Spleen (tissue), 11 donors: ENCODE measurements around the gene SLIT3. TPM values are rescaled to one million over a fixed set of nuclear protein-coding genes. Genes with fewer than 3 reads are reported as not detected.

Source experiments
- DNase-seq: peaks from one replicate; pipeline ENCODE4 v3.0.0-alpha.2; 2020
- H3K27ac ChIP-seq, 8 donors: fragments of 200-600 bp; sonication (generic) in 7 of 8; 1 replicate in 4 of 8; 2 replicates in 4 of 8; pipeline versions ENCODE4 v1.5.0 to v1.8.0; 2016 to 2021; ENCODE audit warnings: inconsistent platforms in 4 of 8, mild to moderate bottlenecking in 4 of 8, moderate library complexity in 1 of 8
- H3K27me3 ChIP-seq, 7 donors: fragments of 200-600 bp; sonication (generic) in 6 of 7; replicated peaks in 1 of 7; 1 replicate in 4 of 7; 2 replicates in 3 of 7; pipeline versions ENCODE4 v1.5.0 to v1.8.0; 2016 to 2021; ENCODE audit warnings: inconsistent platforms in 3 of 7, mild to moderate bottlenecking in 1 of 7
- H3K36me3 ChIP-seq, 6 donors: fragments of 200-600 bp; sonication (generic) in 5 of 6; 1 replicate in 4 of 6; 2 replicates in 2 of 6; pipeline versions ENCODE4 v1.5.0 to v1.8.0; 2016 to 2021; ENCODE audit warnings: inconsistent platforms in 2 of 6
- H3K4me1 ChIP-seq, 6 donors: fragments of 200-600 bp; sonication (generic) in 5 of 6; 1 replicate in 3 of 6; 2 replicates in 3 of 6; pipeline versions ENCODE4 v1.5.0 to v1.8.0; 2016 to 2021; ENCODE audit warnings: inconsistent platforms in 3 of 6
- H3K4me3 ChIP-seq, 8 donors: fragments of 200-600 bp; sonication (generic) in 7 of 8; 1 replicate in 4 of 8; 2 replicates in 4 of 8; pipeline versions ENCODE4 v1.5.0 to v1.8.0; 2016 to 2021; ENCODE audit warnings: inconsistent platforms in 4 of 8, mild to moderate bottlenecking in 4 of 8, moderate library complexity in 2 of 8
- H3K9me3 ChIP-seq, 8 donors: fragments of 200-600 bp; sonication (generic) in 7 of 8; 1 replicate in 4 of 8; 2 replicates in 4 of 8; pipeline versions ENCODE4 v1.5.0 to v1.8.0; 2016 to 2021; ENCODE audit warnings: inconsistent platforms in 4 of 8
- CTCF ChIP-seq, 11 experiments: fragments of 200-600 bp in 7 of 11; fragments of 450-650 bp in 4 of 11; sonication (generic) in 4 of 11; IDR thresholded peaks in 8 of 11; conservative IDR thresholded peaks in 3 of 11; 1 replicate in 7 of 11; 2 replicates in 4 of 11; pipeline versions ENCODE4 v1.4.0 to v1.8.0; 2016 to 2021; ENCODE audit warnings: antibody characterized with exemption in 11 of 11, inconsistent platforms in 4 of 11, mild to moderate bottlenecking in 1 of 11
- POLR2A ChIP-seq, 3 donors: fragments of 450-650 bp; IDR thresholded peaks; one replicate each; pipeline ENCODE4 v1.5.1; 2017; ENCODE audit warnings: antibody characterized with exemption in 3 of 3, mild to moderate bottlenecking in 1 of 3
- POLR2AphosphoS5 ChIP-seq, 3 donors: sonication (generic); formaldehyde crosslinking; IDR thresholded peaks; one replicate each; pipeline ENCODE4 v1.5.1; 2017; ENCODE audit warnings: antibody characterized with exemption in 3 of 3
- WGBS, 5 donors: extraction: QIAGEN DNeasy Blood & Tissue Kit in 3 of 5; methylation state at CpG; one replicate each; pipeline versions ENCODE4 v1.1.5 to v1.1.7; 2013 to 2018; 5-methylcytosine and 5-hydroxymethylcytosine counted together
- intact Hi-C: fragments of 100-400 bp; cut with DNase I; formaldehyde crosslinking; loops from one replicate; pipeline ENCODE4 v1.15.0; 2023; ENCODE audit warnings: low total_unique reads
- polyA plus RNA-seq, 3 donors: library from polyadenylated mRNA; stranded (reverse); fragments of 200-250 nt; gene quantifications; one replicate each; pipeline ENCODE4 v1.2.1, GENCODE V29; 2013
- total RNA-seq, 7 donors: library from RNA; depleted of rRNA in 3 of 7; stranded (reverse); fragments of >200 nt in 3 of 7; fragmentation: NEBNext Ultra II Directional in 4 of 7; extraction: Animal tissue kit (Norgen Biotek cat#: 25700) in 4 of 7; gene quantifications; one replicate each; pipeline versions ENCODE4 v1.1.0 to v1.2.1, GENCODE V29; 2016 to 2021
- donor health status: healthy with polysubstance abuse.
- donor health status: DM: no; HTN: no; CAD: no; lungs with moderate emphysema.
- donor health status: DM: no; HTN: no; CAD: no.
- donor health status: Bipolar disorder and iron deficiency.
- donor health status: healthy.
- donor health status: DM: no; HTN: no; CAD: no.
- donor health status: DM: yes; HTN: yes; CAD: no.

SLIT3 gene
- total and polyA plus RNA-seq, 10 donors, result 0.33 to 54.0 (median 13.2) TPM

DNA sequence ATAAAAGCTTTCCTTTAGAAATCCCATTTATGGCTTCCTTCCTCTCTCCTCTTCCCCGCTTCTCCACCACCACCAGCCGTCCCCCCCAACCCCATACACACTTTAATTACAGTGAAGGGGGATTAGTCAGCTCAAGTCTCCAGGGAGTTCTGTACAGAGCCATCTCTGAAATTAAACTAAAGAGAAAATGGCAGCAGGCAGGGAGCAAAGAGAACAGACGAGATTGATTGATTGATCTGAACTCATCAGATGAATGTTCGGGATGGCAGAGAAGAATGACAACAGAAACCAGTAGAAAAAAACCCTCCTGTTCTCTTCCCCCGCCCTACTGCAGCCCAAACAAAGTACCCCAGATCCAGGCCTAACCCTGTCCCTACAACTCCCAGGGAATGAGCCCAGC, 480.1 kb downstream of the SLIT3 start:
- Histone ChIP-seq H3K36me3 (no peaks in the 10 kb centered on the region), H3K27me3 (peaks cover 0 to 5% (median 0%) of the 10 kb centered on the region in 7 donors), H3K4me3 (no peak overlapping the region), H3K9me3 (no peaks in the 10 kb centered on the region), H3K4me1 (peaks cover 0 to 16% (median 5%) of the 10 kb centered on the region in 6 donors), H3K27ac (no peak overlapping the region)
- TF ChIP-seq CTCF (IDR thresholded peaks at IDR 0.05 in 8 of 11, conservative IDR thresholded peaks at IDR 0.05 in 3 of 11) (no peak), POLR2A (IDR thresholded peaks at IDR 0.05) (no peak), POLR2AphosphoS5 (IDR thresholded peaks at IDR 0.05) (no peak)
- DNase-seq, result no peak
- intact Hi-C loops, result no loop called here
- 76 to 85% (median 83%) methylated on average over 5 of the region's 5 CpGs for WGBS, 5 donors

GRCh38 chr5:168819004-168819621, 481.8 kb downstream of the SLIT3 start:
- Histone ChIP-seq H3K27ac (no peak overlapping the region), H3K4me1 (peaks cover 0 to 16% (median 5%) of the 10 kb centered on the region in 6 donors), H3K9me3 (no peaks in the 10 kb centered on the region), H3K27me3 (peaks cover 0 to 5% (median 0%) of the 10 kb centered on the region in 7 donors), H3K36me3 (no peaks in the 10 kb centered on the region), H3K4me3 (no peak overlapping the region)
- no peak for DNase-seq
- 86 to 93% (median 92%) methylated on average over 16 of the region's 16 CpGs for WGBS, 5 donors
- intact Hi-C loops, result no loop called here
- no peak for TF ChIP-seq POLR2AphosphoS5 (IDR thresholded peaks at IDR 0.05)
- no peak for TF ChIP-seq POLR2A (IDR thresholded peaks at IDR 0.05)
- no peak for TF ChIP-seq CTCF (IDR thresholded peaks at IDR 0.05 in 8 of 11, conservative IDR thresholded peaks at IDR 0.05 in 3 of 11)

GRCh38 chr5:168818558-168818957, 482.4 kb downstream of the SLIT3 start:
- WGBS, 5 donors, result 65 to 82% (median 70%) methylated on average over 3 to 4 of the region's 4 CpGs
- no peaks in the 10 kb centered on the region for H3K36me3 ChIP-seq
- H3K4me3 ChIP-seq, result no peak overlapping the region
- intact Hi-C loops, result no loop called here
- H3K9me3 ChIP-seq, result no peaks in the 10 kb centered on the region
- no peak for TF ChIP-seq CTCF (IDR thresholded peaks at IDR 0.05 in 8 of 11, conservative IDR thresholded peaks at IDR 0.05 in 3 of 11)
- DNase-seq, result no peak
- peaks cover 0 to 16% (median 5%) of the 10 kb centered on the region in 6 donors for H3K4me1 ChIP-seq
- no peak overlapping the region for H3K27ac ChIP-seq
- peaks cover 0 to 11% (median 0%) of the 10 kb centered on the region in 7 donors for H3K27me3 ChIP-seq

DNA sequence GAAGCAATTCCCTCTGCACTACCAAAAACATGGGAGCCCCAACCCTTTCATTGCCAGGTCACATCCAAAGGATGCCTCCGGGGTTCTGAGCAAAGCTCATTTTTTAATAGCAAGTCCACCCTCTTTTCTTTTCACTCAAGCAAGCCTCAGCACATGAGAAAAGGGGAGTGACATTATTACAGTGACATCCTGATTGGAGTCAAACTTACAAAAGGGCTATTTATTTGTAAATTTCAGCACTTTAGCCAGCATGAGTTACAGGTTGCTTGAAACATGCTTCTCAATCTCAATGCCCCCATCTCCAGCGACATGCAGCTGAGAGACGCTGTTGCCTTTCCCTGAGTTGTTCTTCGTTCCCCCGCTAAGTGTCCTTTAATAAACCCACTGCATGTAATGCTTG, 483.3 kb downstream of the SLIT3 start:
- peaks cover 0 to 16% (median 5%) of the 10 kb centered on the region in 6 donors for H3K4me1 ChIP-seq
- DNase-seq, result no peak
- H3K27me3 ChIP-seq, result peaks cover 0 to 13% (median 0%) of the 10 kb centered on the region in 7 donors
- TF ChIP-seq POLR2A (IDR thresholded peaks at IDR 0.05) (no peak), CTCF (IDR thresholded peaks at IDR 0.05 in 8 of 11, conservative IDR thresholded peaks at IDR 0.05 in 3 of 11) (no peak), POLR2AphosphoS5 (IDR thresholded peaks at IDR 0.05) (no peak)
- no peaks in the 10 kb centered on the region for H3K9me3 ChIP-seq
- H3K36me3 ChIP-seq, result no peaks in the 10 kb centered on the region
- H3K27ac ChIP-seq, result no peak overlapping the region
- H3K4me3 ChIP-seq, result no peak overlapping the region
- intact Hi-C loops, result no loop called here
- 70 to 86% (median 79%) methylated on average over 5 of the region's 5 CpGs for WGBS, 5 donors
